NCI-H1092 treated with DMSO at 0.1 percent for 48 hours (cell line): ENCODE results near the gene HLA-DQB1.

Experiments used
- DNase-seq: peaks from one replicate; lab custom pipeline; 2025; lab: John Stamatoyannopoulos, UW

Gene HLA-DQB1

DNA sequence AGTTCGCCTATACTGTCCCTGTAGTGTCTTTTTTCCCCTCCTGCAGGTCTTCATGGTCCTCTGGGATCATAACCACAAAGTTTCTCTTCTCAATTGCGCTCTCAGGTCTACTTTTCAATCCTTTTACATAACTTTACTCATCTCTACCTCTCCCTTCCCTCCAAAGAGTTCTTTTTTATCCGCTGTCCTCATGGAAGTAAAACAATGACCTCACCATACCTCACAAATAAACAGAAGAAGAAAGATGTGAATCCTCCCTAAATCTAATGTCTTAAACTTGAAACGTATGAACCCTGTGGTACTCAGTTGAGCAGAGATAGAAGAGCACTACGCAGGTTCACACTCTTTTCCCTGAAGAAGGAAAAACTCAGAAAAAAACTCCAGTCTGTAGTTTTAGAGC, 41.3 kb downstream of the HLA-DQB1 start:
- DNase-seq, result no peak

DNA sequence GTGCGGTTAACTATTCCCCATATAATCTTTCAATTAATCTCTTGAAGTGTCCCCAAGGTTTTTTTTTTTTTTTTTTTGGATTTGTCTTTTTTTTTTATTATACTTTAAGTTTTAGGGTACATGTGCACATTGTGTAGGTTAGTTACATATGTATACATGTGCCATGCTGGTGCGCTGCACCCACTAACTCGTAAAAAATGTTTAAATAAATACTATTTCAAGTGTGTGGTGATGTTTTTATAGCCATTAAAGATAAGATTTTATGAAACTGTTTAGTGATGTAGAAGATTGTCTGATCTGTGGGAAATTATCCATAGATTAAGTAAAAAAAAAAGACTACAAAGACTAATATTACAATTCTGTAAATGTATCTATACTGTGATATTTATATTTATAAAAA, 41.9 kb downstream of the HLA-DQB1 start:
- DNase-seq, result no peak

- DNase-seq, result no peak
Observed at GRCh38 chr6:32623693-32624092, 42.8 kb downstream of the HLA-DQB1 start.

DNA sequence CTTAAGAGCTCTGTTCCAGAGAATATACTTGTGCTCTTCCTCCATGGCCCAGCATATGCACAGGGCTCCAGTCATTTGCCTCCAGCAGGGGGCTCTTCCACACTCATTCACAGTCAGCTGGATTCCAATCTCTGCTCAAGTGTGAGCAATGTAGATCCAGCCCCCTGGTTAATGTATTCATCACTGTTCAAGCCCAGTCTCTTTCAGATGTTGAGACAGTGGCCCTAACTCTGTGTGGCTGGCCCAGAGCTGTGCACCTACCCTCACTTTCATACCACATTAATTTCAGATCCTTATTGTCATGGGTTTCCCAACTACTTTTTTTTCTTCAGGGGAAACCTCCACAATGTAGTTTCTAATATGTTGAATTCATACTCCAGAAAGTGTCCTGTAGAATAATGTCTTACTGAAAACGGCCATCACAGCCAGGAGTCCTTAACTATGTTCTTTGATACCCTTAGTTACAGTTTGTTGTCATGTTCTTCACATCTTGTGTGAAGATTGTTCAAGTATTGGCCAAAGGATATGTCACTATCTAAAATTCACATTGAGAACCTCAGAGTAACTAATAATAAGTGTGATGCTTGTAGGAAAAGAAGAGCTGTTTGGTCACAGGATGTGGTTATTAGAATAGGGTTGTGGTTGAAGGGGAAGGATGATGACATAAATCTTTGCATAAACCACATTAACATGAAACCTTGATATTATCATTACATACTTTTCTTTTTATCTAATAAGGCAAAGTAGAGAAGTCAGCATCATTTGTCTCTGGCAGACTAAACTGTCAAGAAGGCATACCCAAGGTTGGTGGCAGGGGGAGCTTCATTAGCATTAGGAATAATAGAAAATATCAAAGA, 43.7 kb downstream of the HLA-DQB1 start:
- no peak for DNase-seq

DNA sequence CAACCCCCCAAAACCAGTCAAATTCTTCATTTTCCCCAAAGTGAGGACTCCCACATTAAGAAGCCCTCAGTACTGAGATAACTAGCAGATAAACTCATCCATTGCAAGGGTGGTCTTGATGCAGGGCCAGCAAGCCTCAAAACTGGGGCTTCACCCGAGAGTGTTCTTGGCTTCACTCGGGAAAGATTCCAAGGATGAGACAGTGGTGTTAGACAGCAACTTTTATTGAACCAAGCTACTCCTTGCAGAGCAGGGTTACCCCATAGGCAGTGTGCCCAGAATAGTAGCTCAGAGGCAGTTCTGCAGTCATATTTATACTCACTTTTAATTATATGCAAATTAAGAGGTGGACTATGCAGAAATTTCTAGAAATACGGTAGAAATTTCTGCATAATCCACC, 45.1 kb downstream of the HLA-DQB1 start:
- DNase-seq, result no peak

DNA sequence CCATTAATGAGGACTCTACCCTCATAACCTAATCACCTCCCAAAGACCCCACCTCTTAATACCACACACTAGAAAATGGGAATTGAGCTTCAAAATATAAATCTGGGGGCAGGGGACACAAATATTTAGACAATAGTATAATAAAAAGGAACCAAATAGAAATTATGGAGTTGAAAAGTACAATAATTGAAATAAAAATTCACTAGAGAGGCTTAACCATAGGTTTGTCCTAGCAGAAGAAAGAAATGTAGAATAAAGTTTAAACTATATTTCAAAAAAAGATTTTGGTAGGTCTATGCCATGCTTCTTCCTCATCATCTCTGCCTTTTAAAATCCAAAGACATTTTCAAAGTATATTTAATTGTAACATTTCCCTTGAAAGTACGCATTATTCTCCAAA, 48.7 kb downstream of the HLA-DQB1 start:
- DNase-seq, result no peak

GRCh38 chr6:32615885-32616532, 50.4 kb downstream of the HLA-DQB1 start:
- no peak for DNase-seq

GRCh38 chr6:32614366-32615081, 51.9 kb downstream of the HLA-DQB1 start:
- no peak for DNase-seq

DNA sequence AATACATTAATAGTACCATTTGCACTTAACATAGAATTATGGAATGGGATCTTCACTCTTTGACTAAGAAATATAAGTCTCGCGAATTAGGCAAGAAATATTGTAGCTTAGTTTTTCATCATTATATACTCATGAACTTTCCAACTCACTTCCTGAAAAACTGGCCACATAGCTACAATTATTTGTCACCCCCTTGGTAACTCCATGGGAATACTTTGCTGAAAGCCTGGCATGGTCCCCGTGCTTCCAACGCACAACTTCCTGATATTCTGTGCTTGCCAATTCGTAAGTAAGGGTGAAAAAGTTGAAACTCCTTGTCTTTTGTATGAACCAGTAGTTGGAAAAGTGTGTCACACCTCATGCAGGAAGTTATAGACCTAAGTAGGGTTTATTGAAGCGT, 53.0 kb downstream of the HLA-DQB1 start:
- no peak for DNase-seq

GRCh38 chr6:32610682-32611296, 55.7 kb downstream of the HLA-DQB1 start:
- DNase-seq, result no peak

- peak; percentile 1 for DNase-seq
Observed at GRCh38 chr6:32609731-32610640, 56.5 kb downstream of the HLA-DQB1 start.
